T-helper 9 cell (primary cell): ENCODE results near the gene RDH11.

ENCODE experiments used
- DNase-seq: peaks from one replicate; pipeline ENCODE4 v3.0.0-alpha.2; 2020

Gene RDH11

DNA sequence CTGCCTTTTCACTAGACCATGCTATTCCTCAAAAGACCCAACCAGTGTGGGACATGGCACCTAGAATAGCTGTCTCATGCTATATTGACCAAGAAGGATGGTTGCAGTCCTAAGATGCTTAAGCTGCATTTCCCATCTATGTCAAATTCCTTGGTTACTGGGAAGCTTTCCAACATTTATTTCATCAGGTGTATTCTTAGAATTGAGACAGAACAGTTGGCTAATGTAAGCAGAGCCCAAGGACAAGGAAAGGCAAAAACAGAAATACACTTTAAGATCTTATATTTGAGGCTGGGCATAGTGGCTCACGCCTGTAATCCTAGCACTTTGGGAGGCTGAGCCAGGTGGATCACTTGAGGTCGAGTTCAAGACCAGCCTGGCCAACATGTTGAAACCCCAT, 51.1 kb downstream of the RDH11 start:
- DNase-seq = no peak

DNA sequence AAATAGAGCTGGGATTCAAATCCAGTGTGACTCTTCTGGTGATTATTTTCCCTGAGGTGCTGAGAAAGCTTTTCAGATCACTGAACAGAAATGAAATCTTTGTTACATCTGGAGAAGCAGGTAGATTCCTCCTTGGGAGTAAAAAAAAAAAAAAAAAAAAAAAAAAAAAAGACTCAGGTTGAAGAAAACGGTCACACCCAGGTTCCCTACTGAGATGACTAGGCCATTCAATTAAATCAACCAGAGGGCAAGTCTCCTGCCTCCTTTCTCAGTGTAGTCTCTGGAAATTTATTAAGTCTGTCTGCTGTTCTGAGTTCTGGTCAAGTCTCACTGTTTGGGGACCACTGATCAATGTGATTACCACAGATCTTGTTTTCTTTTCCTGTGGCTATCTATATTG, 51.9 kb downstream of the RDH11 start:
- DNase-seq = no peak

DNA sequence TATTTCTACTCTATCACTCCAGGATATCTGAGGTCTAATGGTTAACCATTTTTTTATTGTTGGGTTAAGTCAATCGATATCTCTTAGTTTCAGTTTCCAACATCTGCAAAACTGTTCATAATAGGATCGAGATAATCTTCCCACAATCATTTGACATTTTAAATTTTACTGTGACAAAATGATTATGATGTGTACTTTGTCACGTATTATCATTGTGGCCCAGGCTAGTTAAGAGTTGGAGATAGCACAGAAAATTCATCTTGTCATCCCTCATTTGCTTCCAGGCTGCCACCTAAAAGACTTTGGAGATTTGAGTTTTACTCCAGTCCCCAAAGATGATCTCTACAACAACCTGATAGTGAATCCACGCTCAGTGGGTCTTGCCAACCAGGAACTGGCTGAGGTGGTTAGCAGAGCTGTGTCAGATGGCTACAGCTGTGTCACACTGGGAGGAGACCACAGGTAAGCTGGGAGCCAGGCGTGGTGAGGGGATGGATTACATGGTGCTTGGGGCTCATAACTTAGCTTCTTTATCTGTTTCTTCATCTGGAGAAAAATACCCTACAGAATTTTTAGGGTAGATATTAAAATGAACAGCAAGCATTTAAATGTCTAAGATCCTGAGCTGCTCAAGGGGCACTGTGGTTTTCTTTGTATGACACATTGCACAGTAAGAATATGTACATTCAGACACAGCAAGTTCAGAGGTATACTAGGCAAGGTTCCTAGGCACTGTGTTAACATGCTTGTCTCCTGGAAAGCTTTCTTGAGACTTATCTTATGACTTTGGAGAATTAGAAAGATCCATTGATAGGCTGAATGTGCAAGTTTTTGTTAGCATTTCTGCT, 53.4 kb downstream of the RDH11 start:
- no peak for DNase-seq

DNA sequence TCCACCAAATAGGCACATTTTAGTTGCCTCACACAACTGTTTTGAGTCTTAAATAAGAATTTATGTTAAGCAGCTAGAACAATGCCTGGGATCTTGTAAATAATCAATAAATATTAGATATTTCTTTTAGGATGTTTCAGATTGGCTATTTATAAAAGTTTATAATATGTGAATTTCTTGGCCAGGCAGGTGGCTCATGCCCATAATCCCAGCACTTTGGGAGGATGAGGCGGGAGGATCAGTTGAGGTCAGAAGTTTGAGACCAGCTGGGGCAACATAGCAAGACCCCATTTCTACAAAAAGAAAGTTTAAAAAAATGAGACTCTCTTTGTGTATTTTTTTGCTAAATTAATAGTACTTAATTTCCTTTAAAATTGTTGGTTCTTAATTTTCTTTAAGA, 54.1 kb downstream of the RDH11 start:
- DNase-seq = no peak

DNA sequence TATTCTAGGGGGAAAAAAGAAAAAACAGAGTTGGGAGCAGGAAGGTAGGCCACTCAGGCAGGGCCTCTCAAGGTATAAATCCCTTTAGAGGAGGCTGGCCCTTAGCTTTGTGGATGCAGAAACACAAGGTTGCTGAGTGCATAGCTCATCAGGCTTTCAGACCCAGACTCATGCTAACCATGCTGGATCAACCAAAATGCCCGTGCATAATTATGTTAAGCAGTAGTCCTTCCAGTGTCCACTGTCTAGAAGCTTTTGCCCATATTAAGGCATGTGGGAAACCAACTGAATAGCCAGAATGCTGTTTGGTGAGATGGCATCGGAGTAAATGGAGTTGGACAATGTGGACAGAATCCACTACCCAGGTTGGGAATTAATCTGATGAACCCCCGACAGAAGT, 56.9 kb downstream of the RDH11 start:
- DNase-seq = no peak

DNA sequence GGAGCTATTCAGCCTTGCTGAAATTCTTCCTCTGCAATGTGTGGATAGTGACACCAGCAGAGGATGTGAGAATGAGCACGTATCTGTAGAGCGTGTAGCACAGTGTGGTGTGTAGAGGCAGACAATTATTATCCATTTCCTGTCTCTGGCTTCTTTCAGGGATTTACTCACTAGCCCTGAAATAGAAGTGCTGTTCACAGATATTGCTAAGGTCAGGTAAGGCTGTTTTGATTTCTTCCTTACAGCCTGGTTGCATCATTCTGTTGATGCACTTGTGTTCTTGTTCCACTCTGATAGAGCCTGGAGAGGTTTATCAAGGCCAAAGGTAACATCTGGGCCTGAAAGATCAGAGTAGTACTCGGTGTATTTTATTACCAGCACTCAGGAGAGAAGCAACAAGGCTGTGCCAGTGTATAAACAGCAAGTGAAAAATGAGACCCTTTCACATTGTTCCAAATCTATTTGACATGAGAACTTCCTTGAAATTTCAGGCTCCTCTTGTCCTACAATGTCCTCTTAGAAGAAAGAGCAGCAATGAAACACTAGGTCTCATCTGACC, 59.1 kb downstream of the RDH11 start:
- DNase-seq = no peak

DNA sequence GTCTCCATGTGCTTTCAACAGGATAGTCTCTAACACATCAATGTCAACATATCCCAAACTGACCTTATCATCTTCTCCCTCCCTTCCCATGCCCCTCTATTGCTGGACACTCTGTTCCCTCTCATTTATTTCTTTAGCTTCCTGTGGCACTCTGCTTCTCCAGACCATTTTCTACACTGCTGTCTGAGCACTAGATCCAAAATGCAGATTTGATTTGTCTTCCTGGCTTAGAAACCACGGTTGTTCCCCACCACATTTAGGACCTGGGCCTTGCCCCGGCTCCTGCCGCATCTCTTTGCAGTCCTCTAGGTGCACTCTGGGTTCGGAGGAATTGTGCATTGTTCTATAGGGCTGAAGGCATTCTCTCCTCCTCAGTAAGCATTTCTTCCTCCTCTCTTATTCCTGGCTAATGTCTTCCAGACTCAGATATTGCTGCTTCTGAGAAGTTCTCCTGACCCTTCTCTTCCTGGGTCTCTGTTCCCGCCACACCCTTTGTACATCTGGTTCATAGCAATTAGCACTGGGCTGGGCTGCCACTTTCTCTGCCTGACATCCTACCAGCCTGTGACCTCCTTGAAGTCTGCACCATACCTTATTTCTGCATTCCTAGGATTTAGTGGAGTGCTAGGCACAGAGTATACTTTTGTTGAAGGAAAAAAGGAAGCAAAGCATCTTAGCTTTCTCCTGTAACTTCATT, 62.0 kb downstream of the RDH11 start:
- DNase-seq = no peak

DNA sequence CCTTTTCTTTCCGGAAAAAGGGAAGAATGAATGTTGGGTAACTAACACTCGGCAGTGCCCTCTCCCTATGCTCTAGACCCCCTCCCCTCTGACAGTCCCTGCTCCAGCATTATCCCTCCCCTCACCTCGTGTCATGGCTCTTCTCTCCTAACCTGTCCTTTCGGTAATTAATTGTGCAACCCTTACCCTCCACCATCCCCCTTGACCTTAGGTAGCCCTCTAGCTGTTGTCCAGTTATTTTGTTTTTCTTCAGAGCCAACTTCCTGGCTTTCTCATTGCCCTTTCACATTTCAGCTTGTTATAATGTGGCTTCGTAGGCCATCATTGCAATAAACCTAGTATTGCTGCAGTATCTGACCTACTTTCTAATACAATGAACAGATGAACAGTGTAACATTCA, 64.6 kb downstream of the RDH11 start:
- DNase-seq = no peak

DNA sequence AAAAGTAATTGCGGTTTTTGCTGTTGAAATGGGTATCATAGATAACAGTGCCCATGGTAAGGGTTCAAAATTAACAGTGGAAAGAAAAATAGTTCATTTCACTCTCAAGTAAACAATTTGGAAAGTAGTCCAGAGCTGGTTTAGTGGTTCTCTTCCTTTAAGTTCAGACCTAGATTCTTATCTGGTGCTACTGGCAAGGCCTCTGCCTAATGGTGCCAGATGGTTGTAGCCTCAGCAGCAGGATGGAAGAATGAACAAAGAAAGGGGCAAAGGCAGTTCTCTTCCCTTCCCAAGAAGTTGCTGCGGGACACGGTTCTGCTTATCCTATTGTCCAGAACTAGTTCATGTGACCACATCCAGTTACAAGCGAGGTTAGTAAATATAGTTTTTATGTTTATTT, 65.4 kb downstream of the RDH11 start:
- no peak for DNase-seq

DNA sequence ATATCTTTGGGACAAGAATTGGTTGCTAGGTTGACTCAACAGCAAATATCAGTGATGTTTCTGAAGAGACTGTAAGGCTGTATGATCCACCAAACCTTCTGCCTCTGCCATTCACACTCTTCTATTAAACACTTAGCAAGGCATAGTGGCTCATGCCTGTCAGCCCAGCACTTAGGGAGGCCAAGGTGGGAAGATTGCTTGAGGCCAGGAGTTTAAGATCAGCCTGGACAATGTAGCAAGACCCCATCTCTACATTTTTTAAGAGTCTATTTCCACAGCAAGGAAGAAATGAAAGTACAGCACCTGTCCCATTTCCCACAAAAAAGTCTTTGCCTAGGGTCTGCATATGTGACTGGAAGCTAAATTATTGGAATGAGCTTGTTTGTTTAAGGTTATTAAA, 68.0 kb downstream of the RDH11 start:
- DNase-seq = no peak
